Calu3 (cell line): ENCODE measurements around the gene SQSTM1. TPM values are rescaled to one million over a fixed set of nuclear protein-coding genes. Genes with fewer than 3 reads are reported as not detected.

Experiments
- BruUV-seq: library from RNA; stranded (reverse); fragments of 400-500 nt; replicated peaks from 2 replicates; lab custom pipeline; 2021; lab: Mats Ljungman, UMichigan
- CTCF ChIA-PET: fragments of 300-600 bp; sonication (Branson Sonifier 250); formaldehyde crosslinking; loops from one replicate; lab custom pipeline; 2022; ENCODE audit warnings: antibody characterized with exemption; lab: Charles Lee
- DNase-seq: peaks from one replicate; pipeline ENCODE4 v3.0.0; 2022
- H3K27ac Mint-ChIP-seq: one replicate; pipeline ENCODE4 v1.8.0; 2022; ENCODE audit warnings: mixed read lengths; ENCODE audit not compliant: unreplicated experiment
- H3K27me3 Mint-ChIP-seq: one replicate; pipeline ENCODE4 v1.8.0; 2022; ENCODE audit warnings: mixed read lengths; ENCODE audit not compliant: unreplicated experiment
- H3K36me3 Mint-ChIP-seq: one replicate; pipeline ENCODE4 v1.8.0; 2022; ENCODE audit warnings: mild to moderate bottlenecking, moderate library complexity, mixed read lengths; ENCODE audit not compliant: insufficient read depth, unreplicated experiment
- H3K4me1 Mint-ChIP-seq: one replicate; pipeline ENCODE4 v1.8.0; 2022; ENCODE audit warnings: mild to moderate bottlenecking, low read depth, mixed read lengths; ENCODE audit not compliant: unreplicated experiment
- H3K4me3 Mint-ChIP-seq: one replicate; pipeline ENCODE4 v1.8.0; 2022; ENCODE audit warnings: mild to moderate bottlenecking, low read depth, moderate library complexity, mixed read lengths; ENCODE audit not compliant: unreplicated experiment
- H3K9me3 Mint-ChIP-seq: one replicate; pipeline ENCODE4 v1.8.0; 2022; ENCODE audit warnings: low read depth, mixed read lengths; ENCODE audit not compliant: unreplicated experiment
- CTCF ChIP-seq: fragments of 200-600 bp; IDR thresholded peaks from one replicate; pipeline ENCODE4 v1.8.0; 2022; ENCODE audit warnings: antibody characterized with exemption; ENCODE audit not compliant: unreplicated experiment
- intact Hi-C: fragments of 100-400 bp; cut with micrococcal nuclease; formaldehyde crosslinking; loops from one replicate; pipeline ENCODE4 v1.10.0; 2022; ENCODE audit not compliant: unreplicated experiment
- total RNA-seq: library from RNA; stranded (reverse); gene quantifications from 2 replicates; pipeline ENCODE4 v1.2.3, GENCODE V29; 2022

SQSTM1 gene
- total RNA-seq, 1 experiment from 2014 or later, result 1,023 TPM

GRCh38 chr5:179830818-179831468 lies 10.2 kb downstream of the SQSTM1 start:
- Mint-ChIP-seq H3K27me3 (no peaks in the 10 kb centered on the region), H3K4me1 (peaks cover 68% of the 10 kb centered on the region), H3K9me3 (no peaks in the 10 kb centered on the region), H3K27ac (peak overlapping the region; percentile 60), H3K36me3 (peaks cover 96% of the 10 kb centered on the region), H3K4me3 (peak overlapping the region; percentile 19)
- intact Hi-C loops, result no loop called here
- CTCF ChIA-PET, result no interaction called here
- BruUV-seq, result no TSS peak
- DNase-seq, result no peak
- no peak for TF ChIP-seq CTCF

GRCh38 chr5:179832039-179832745 lies 11.5 kb downstream of the SQSTM1 start:
- peaks cover 96% of the 10 kb centered on the region for H3K36me3 Mint-ChIP-seq
- H3K9me3 Mint-ChIP-seq, result no peaks in the 10 kb centered on the region
- intact Hi-C loops, result no loop called here
- H3K4me3 Mint-ChIP-seq, result peak overlapping the region; percentile 45
- CTCF ChIA-PET, result interaction anchor here (1.2 kb wide), 1 partner anchor 69 kb away, joined by 3 read pairs; no protein-coding TSS in a partner anchor
- peaks cover 70% of the 10 kb centered on the region for H3K4me1 Mint-ChIP-seq
- no peak for DNase-seq
- TF ChIP-seq CTCF, result no peak
- H3K27me3 Mint-ChIP-seq, result no peaks in the 10 kb centered on the region
- peak overlapping the region; percentile 60 for H3K27ac Mint-ChIP-seq
- no TSS peak for BruUV-seq

GRCh38 chr5:179833056-179833708 lies 12.5 kb downstream of the SQSTM1 start:
- Mint-ChIP-seq H3K36me3 (peaks cover 96% of the 10 kb centered on the region), H3K9me3 (no peaks in the 10 kb centered on the region), H3K4me3 (peak overlapping the region; percentile 43), H3K27ac (peak overlapping the region; percentile 60), H3K27me3 (no peaks in the 10 kb centered on the region), H3K4me1 (peaks cover 63% of the 10 kb centered on the region)
- CTCF ChIA-PET, result interaction anchor here (0.7 to 1.2 kb wide), 2 partner anchors 11 to 69 kb away, joined by 3 read pairs; no protein-coding TSS in a partner anchor
- DNase-seq, result no peak
- TF ChIP-seq CTCF, result no peak
- BruUV-seq, result no TSS peak
- intact Hi-C loops, result no loop called here

GRCh38 chr5:179833709-179834070 lies 13.0 kb downstream of the SQSTM1 start:
- no peak for DNase-seq
- intact Hi-C loops, result no loop called here
- H3K27ac Mint-ChIP-seq, result peak overlapping the region; percentile 60
- H3K4me3 Mint-ChIP-seq, result peak overlapping the region; percentile 43
- BruUV-seq, result no TSS peak
- CTCF ChIA-PET, result interaction anchor here (0.7 kb wide), 1 partner anchor 12 kb away, joined by 3 read pairs; no protein-coding TSS in a partner anchor
- peaks cover 96% of the 10 kb centered on the region for H3K36me3 Mint-ChIP-seq
- H3K9me3 Mint-ChIP-seq, result no peaks in the 10 kb centered on the region
- H3K27me3 Mint-ChIP-seq, result no peaks in the 10 kb centered on the region
- peaks cover 58% of the 10 kb centered on the region for H3K4me1 Mint-ChIP-seq
- TF ChIP-seq CTCF, result no peak
